Stimulated activated naive CD4-positive, alpha-beta T cell (primary cell): ENCODE data around the gene RFTN2.
"Not testable (repeated sequence)": the region's sequence is repeated elsewhere in the genome, so short reads cannot be mapped to it uniquely, and the experiment has no call there.

Experiments used
- DNase-seq, 6 experiments: peaks; one replicate each; lab custom pipeline; 2025; lab: John Stamatoyannopoulos, UW

The RFTN2 gene

GRCh38 chr2:197674591-197674990 is 796 bp downstream of the RFTN2 start:
- no peak for DNase-seq

- no peak for DNase-seq
Observed at GRCh38 chr2:197674060-197674459, 1.3 kb downstream of the RFTN2 start.

- DNase-seq = no peak
Observed at GRCh38 chr2:197673606-197674005, 1.8 kb downstream of the RFTN2 start.

- DNase-seq = no peak
Observed at GRCh38 chr2:197673106-197673505, 2.3 kb downstream of the RFTN2 start.

GRCh38 chr2:197672371-197672893 is 3.0 kb downstream of the RFTN2 start:
- DNase-seq = no peak

- no peak for DNase-seq
Observed at GRCh38 chr2:197669077-197669476, 6.3 kb downstream of the RFTN2 start.

- no peak for DNase-seq
Observed at GRCh38 chr2:197668296-197668695, 7.1 kb downstream of the RFTN2 start.

- DNase-seq = no peak
Observed at GRCh38 chr2:197666277-197666676, 9.1 kb downstream of the RFTN2 start.

GRCh38 chr2:197661626-197662025 is 13.8 kb downstream of the RFTN2 start:
- no peak for DNase-seq

GRCh38 chr2:197657562-197657961 is 17.8 kb downstream of the RFTN2 start:
- no peak for DNase-seq

- DNase-seq = no peak
Observed at GRCh38 chr2:197647961-197648690, 27.3 kb downstream of the RFTN2 start.

GRCh38 chr2:197641666-197642065 is 33.7 kb downstream of the RFTN2 start:
- DNase-seq = no peak

GRCh38 chr2:197640571-197641122 is 34.7 kb downstream of the RFTN2 start:
- DNase-seq = not testable (repeated sequence)

- DNase-seq = no peak
Observed at GRCh38 chr2:197633109-197633657, 42.2 kb downstream of the RFTN2 start.

- no peak for DNase-seq
Observed at GRCh38 chr2:197628043-197628500, 47.3 kb downstream of the RFTN2 start.

- DNase-seq = no peak
Observed at GRCh38 chr2:197626965-197627625, 48.3 kb downstream of the RFTN2 start.

- no peak for DNase-seq
Observed at GRCh38 chr2:197620133-197620532, 55.3 kb downstream of the RFTN2 start.

GRCh38 chr2:197615016-197615652 is 60.3 kb downstream of the RFTN2 start:
- no peak for DNase-seq

- DNase-seq = no peak
Observed at GRCh38 chr2:197614532-197614931, 60.9 kb downstream of the RFTN2 start.

- no peak for DNase-seq
Observed at GRCh38 chr2:197613509-197613987, 61.8 kb downstream of the RFTN2 start.

- DNase-seq = no peak
Observed at GRCh38 chr2:197606180-197606579, 69.2 kb downstream of the RFTN2 start.
